Stimulated activated CD8-positive, alpha-beta memory T cell treated with anti-CD3 and anti-CD28 coated beads, Interleukin-15, amount 100 ng/mL, for 1 hour (primary cell): Measurements from ENCODE around the gene TSPAN11.
"Not testable (repeated sequence)": the region's sequence is repeated elsewhere in the genome, so short reads cannot be mapped to it uniquely, and the experiment has no call there.

ENCODE experiments used
- DNase-seq: peaks from one replicate; pipeline ENCODE4 v3.0.0-alpha.2; 2020; ENCODE audit warnings: low read depth

Gene TSPAN11

DNA sequence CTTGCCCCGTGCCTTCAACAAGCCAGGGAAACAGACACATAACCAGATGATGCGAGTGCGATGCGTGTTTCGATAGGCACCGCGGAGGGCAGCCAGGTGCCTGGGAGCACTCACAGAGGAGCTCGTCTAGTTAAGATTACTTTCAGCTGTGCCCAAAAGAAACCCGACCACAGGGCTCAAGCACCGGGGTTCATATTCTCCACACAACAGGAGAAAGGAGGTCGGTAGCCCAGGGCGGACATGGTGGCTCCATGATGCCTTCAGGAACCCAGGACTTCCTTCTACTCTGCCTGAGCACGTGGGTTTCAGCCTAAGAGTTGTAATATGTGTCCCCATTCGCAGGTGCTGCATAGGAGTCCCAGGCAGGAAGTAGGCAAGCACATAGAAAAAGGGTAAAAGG, 93.4 kb downstream of the TSPAN11 start:
- DNase-seq: no peak

GRCh38 chr12:31020385-31021166, 94.0 kb downstream of the TSPAN11 start:
- DNase-seq: no peak

DNA sequence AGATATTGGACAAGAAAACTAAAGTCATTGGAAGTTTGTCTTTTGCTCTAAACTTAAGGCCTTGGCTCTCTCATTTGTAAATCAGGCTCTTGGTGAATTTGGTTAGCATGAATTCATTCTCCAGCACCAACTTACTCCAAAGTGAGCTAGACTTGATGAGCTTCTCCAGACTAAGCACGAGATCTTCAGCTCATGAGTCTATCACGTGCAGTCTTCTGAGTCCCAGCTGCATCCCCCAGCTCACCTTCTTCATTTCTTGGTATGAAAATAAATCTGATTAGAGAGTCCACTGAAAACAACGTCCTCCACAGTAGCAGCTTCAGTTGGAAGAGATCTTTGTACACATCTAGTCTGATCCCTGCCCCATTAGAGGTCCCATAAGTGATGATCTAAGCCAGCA, 94.6 kb downstream of the TSPAN11 start:
- DNase-seq: no peak

GRCh38 chr12:31021809-31022494, 95.4 kb downstream of the TSPAN11 start:
- no peak for DNase-seq

DNA sequence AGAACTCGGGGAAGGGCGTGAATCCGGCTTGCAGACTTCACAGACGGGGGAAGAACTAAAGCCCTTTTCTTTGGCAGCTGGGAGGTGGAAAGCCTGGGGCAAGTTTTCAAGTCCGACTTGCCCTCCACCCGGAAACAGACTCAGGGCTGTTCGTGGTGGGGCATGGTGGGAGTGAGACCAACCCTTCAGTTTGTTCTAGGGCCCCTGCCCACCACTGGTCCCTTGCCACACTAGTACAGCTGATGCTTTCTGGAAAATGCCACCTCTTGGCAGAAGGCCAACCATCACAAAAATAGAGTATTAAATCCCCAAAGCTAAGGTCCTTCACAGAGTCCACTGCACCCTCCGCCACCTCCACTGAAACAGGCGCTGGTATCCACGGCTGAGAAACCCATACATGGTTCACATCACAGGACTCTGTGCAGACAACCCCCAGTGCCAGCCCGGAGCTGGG, 96.8 kb downstream of the TSPAN11 start:
- no peak for DNase-seq

- no peak for DNase-seq
Observed at GRCh38 chr12:31026202-31026601, 99.7 kb downstream of the TSPAN11 start.

GRCh38 chr12:31027006-31027405, 100.5 kb downstream of the TSPAN11 start:
- DNase-seq: not testable (repeated sequence)

DNA sequence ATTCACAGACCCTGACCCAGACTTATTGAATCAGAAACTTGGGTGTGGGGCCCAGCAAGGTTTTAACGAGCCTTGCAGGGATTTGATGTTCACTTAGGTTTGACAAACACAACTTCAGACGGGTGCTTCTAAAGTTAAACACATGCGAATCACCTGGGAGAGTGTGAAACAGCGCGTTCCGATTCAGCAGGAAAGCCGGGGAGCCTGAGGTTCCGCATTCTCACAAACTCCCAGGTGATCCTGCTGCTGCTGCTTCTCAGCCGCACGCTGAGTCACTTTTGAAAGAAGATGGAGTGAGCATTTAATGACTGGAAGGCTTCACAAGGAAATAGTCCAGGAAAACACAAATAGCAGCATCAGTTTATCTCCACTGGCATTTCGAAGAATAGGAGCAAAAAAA, 102.9 kb downstream of the TSPAN11 start:
- no peak for DNase-seq

DNA sequence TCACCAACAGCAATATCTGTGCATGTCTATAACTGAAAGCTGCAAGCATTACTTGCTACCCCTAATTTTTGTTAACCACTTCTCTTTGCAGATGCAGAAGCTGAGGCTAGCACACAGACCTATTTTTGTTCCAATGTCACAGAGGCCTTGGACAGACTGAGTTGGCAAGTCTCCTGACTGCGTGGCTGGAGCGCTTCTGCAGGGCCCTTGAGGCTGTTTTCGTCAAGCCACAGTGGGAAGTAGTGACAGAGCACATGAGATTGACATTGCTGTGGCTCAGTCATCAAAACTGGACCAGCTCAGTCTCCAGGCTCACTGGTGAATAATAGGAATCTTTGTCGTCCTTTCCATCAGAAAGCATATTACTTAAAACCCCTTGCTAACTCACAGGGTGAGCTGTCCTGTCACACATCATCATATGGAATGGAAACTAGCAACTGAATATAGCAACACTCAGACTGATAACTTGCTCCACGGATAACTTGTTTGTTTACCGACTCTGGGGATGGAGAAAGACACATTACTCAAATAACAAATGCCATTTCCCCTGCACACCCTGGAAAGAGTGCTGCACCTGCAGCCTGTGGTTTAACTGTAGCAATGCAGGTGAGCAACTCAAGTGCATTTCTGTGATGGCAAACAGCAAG, 103.5 kb downstream of the TSPAN11 start:
- DNase-seq: no peak

- no peak for DNase-seq
Observed at GRCh38 chr12:31031951-31032335, 105.4 kb downstream of the TSPAN11 start.

DNA sequence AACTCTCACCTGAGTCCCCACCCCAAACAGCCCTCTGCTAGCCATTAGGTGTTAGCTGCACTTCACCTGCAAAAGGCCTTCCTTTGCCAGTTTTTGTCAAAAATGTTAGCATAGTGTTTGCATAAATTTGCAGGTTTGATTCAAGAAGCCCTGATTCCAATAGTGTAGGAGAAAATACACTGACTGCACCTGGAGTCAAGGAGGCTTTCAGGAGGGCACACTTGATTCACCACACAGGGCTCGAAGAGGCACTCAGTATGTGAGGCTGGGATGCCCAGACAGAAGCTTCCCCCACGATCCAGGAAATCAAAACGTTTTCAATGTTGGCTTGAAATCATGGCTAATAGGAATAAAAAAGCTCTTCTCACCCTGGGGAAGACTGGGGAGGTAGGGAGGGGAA, 106.6 kb downstream of the TSPAN11 start:
- DNase-seq: no peak

DNA sequence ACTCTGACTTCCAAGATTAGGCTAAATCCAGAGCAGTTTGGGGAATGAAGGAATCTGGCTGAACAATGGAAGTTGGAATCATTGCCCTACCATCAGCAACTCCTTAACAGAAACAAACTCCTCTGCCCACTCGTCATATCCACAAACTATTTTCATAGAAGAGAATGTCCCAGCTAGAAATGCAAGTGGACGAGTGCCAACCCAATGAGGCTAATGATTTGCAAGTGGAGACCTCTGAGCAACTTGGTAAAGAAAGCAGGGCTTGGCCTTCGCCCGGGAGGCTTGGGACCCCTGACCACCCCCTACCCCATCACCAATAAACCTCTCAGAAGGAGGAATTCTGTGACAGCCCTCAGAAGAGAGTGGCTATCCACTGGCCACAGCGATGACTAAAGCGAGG, 107.1 kb downstream of the TSPAN11 start:
- DNase-seq: no peak

- no peak for DNase-seq
Observed at GRCh38 chr12:31034372-31034771, 107.8 kb downstream of the TSPAN11 start.

DNA sequence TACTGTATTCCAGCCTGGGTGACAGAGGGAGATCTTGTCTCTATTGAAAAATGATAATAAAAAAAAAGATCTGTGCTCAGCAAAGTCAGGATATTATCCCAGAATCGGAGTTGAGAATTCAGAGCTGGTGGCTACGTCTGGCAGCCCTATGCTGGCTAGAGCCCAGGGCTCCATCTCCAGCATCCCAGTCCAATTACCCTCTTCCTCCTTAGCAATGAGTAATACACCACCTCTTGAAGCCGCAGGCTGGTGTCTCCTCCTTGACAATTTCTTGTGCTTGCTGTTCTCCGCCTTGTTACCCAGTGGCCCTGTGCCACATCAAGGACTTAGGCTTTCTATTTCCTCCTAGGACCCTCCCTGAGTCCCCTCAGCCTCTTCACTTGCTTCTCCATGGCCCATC, 108.7 kb downstream of the TSPAN11 start:
- DNase-seq: no peak

DNA sequence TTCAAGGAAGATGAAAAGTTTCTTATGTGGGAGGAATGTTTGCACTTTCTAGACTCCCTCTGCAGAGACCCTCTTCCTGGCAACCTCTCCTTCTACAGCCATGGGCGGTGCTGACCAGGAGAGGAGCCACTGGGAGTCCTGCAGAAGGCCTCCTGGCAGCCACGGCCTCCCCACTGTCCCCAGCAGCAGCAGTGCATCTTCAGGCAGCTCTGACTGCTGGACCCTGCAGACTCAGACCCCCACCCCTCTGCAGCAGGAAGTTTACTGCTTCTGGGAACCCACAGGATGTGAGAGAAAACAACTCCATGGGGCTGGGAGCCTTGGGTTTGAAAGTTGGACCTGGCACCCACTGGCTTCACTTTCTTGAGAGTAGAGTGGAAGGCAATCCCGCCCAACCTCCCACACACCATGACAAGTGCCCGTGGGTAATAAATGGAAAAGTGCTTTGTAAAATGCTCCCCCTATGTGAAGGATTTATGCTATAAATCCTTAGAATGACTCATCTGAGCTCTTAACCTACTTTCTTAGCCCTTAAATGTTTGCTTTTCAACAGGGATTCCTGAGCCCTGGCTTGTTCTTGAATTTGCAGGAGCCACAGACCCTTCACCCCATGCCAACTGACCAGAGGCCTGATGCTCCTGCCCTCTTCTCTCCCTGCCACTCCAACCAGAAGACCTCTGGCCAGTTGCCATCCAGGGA, 109.6 kb downstream of the TSPAN11 start:
- DNase-seq: no peak

DNA sequence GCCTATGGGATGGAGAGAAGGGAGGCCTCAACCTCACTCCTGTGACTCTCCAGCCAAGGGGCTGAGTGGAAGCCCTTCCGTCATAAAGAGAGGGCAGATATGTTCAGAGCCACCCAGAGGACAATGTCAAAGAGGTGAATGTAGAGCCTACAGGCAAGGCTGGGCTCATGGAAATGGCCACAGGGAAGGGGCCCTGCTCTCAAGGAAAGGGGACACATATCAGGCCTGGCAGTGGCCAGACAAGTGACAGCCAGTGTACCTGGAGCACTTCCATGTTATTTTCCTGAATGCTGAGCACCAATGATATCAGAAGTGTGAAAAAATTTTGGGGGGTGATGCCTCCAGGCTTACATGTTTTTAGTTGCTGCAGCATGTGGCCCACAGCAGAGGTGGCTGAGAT, 110.5 kb downstream of the TSPAN11 start:
- DNase-seq: no peak

DNA sequence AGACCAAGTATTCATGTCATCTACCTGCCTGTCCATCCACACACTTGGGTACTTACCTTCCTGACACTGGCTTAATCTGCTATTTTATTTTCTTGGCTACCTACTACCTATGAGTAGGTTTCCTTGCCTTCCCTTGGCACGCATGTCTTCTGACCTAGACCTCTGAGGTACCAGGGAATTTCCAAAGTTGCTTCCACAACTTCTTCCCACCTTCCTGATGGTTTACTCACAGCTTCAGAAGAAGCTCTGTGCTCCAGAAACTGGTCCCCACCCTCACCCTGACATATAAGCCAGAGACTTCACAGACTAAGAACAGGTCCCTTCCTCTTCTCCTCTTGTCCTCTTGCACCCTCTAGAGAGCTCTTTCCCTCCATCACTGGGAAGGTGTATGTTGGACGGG, 111.4 kb downstream of the TSPAN11 start:
- DNase-seq: no peak

- no peak for DNase-seq
Observed at GRCh38 chr12:31041033-31041564, 114.6 kb downstream of the TSPAN11 start.
